Neural progenitor cell (in vitro differentiated cells): ENCODE results near the gene HNRNPLL.

ENCODE experiments used
- EZH2phosphoT487 ChIP-seq: fragments of 200-600 bp; sonication (generic); IDR thresholded peaks from 2 replicates; pipeline ENCODE4 v1.6.1; 2017; ENCODE audit warnings: antibody characterized with exemption
- TF ChIP-seq, protein P1 (sequence below): fragments of 200-600 bp; sonication (generic); IDR thresholded peaks from 2 replicates; pipeline ENCODE4 v1.5.1; 2017; ENCODE audit warnings: antibody characterized with exemption, mild to moderate bottlenecking

DNA sequence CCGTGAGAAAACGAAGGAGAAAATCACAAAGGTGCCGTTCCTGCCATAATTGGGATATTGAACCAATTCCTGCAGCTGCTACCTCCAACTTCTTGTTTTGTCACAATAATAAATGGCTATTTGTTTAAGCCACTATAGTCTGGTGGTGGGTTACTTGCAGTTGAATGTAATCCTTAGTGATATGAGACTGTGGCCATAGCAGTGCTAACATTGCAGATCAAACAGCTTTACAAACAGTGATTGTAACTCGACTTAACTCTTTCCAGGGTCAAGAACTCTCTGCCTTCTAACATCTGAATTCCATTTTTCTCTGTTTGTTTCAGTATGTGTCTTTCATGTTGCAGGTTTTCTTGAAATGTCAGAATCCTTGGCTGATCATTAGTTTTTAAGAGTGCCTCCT, 24.7 kb upstream of the HNRNPLL start:
- TF ChIP-seq, protein P1, sequence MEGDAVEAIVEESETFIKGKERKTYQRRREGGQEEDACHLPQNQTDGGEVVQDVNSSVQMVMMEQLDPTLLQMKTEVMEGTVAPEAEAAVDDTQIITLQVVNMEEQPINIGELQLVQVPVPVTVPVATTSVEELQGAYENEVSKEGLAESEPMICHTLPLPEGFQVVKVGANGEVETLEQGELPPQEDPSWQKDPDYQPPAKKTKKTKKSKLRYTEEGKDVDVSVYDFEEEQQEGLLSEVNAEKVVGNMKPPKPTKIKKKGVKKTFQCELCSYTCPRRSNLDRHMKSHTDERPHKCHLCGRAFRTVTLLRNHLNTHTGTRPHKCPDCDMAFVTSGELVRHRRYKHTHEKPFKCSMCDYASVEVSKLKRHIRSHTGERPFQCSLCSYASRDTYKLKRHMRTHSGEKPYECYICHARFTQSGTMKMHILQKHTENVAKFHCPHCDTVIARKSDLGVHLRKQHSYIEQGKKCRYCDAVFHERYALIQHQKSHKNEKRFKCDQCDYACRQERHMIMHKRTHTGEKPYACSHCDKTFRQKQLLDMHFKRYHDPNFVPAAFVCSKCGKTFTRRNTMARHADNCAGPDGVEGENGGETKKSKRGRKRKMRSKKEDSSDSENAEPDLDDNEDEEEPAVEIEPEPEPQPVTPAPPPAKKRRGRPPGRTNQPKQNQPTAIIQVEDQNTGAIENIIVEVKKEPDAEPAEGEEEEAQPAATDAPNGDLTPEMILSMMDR = no peak
- TF ChIP-seq EZH2phosphoT487 = no peak
